ENCODE data around the gene EED. TPM values are rescaled to one million over a fixed set of nuclear protein-coding genes. Genes with fewer than 3 reads are reported as not detected.

EED gene
- polyA plus RNA-seq, 1 donor from 2014 or later = 40.1 TPM

DNA sequence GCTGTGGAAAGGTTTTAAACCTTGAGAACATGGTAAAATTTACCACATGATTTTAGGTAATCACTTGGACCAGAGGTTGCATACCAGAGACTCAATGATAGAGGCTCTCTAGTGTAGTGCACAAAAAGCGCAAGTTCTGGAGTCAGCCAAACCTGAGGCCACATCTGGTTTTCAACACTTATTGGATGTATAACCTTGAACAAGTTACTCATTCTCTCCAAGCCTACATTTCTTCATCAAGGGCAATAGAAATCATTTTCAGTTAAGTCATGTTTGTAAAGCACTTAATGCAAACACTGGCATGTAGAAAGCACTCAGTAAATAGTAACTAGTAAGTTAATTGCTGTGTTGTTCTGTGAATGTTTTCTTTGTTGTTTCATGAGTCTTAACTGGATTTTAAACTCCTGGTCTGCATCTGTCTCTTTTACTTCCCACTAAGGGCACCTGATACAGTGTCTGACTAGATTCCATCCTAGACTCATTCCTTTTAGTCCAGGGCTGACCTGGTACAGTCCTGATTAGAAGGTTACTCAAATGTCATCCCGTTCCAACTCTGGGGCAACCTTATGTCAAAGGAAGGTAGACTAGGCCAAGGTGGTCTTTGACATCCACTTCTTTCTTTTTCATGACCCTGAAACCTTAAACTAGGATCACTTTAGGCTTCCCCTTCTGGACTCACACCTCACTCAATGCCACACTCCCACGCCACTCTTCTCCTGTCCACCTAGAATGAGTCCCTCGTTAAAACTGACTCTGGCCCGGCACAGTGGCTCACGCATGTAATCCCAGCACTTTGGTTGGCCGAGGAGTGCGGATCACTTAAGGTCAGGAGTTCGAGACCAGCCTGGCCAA lies 34.5 kb upstream of the EED start:
- H4K20me1 ChIP-seq (ENCODE audit: insufficient read depth) = no peaks in the 10 kb centered on the region
- no peak overlapping the region for H3K27ac ChIP-seq (ENCODE audit: low read length)
- no peaks in the 10 kb centered on the region for H3K36me3 ChIP-seq (ENCODE audit: insufficient read depth, low read length)
- no peaks in the 10 kb centered on the region for H3K27me3 ChIP-seq (ENCODE audit: insufficient read depth, low read depth, low read length)
- no peaks in the 10 kb centered on the region for H3K9me2 ChIP-seq (ENCODE audit: insufficient read depth, low read length)
- H3K79me2 ChIP-seq (replicated peaks; ENCODE audit: insufficient read depth, low read length) = no peaks in the 10 kb centered on the region
- no peak overlapping the region for H2AFZ ChIP-seq (ENCODE audit: low read depth, low read length)
- no peak overlapping the region for H3K9ac ChIP-seq (ENCODE audit: low read length)
- no peak overlapping the region for H3K4me2 ChIP-seq (ENCODE audit: low read length)
- H3K4me3 ChIP-seq (ENCODE audit: low read length) = no peak overlapping the region
- TF ChIP-seq TAF1 (IDR thresholded peaks at IDR 0.05; ENCODE audit: low read depth) (no peak), RAD21 (conservative IDR thresholded peaks at IDR 0.05) (no peak), EZH2 (IDR thresholded peaks at IDR 0.05; ENCODE audit: borderline replicate concordance, insufficient read depth, low read length, poor library complexity, severe bottlenecking) (no peak), CTCF (IDR thresholded peaks at IDR 0.05; ENCODE audit: poor library complexity, severe bottlenecking) (no peak), SMC3 (conservative IDR thresholded peaks at IDR 0.05; ENCODE audit: poor library complexity) (no peak), POLR2AphosphoS5 (IDR thresholded peaks at IDR 0.05) (no peak), EP300 (conservative IDR thresholded peaks at IDR 0.05; ENCODE audit: poor library complexity, severe bottlenecking) (no peak), MXI1 (conservative IDR thresholded peaks at IDR 0.05; ENCODE audit: poor library complexity, severe bottlenecking) (no peak)
- TF ChIP-seq, protein P1, sequence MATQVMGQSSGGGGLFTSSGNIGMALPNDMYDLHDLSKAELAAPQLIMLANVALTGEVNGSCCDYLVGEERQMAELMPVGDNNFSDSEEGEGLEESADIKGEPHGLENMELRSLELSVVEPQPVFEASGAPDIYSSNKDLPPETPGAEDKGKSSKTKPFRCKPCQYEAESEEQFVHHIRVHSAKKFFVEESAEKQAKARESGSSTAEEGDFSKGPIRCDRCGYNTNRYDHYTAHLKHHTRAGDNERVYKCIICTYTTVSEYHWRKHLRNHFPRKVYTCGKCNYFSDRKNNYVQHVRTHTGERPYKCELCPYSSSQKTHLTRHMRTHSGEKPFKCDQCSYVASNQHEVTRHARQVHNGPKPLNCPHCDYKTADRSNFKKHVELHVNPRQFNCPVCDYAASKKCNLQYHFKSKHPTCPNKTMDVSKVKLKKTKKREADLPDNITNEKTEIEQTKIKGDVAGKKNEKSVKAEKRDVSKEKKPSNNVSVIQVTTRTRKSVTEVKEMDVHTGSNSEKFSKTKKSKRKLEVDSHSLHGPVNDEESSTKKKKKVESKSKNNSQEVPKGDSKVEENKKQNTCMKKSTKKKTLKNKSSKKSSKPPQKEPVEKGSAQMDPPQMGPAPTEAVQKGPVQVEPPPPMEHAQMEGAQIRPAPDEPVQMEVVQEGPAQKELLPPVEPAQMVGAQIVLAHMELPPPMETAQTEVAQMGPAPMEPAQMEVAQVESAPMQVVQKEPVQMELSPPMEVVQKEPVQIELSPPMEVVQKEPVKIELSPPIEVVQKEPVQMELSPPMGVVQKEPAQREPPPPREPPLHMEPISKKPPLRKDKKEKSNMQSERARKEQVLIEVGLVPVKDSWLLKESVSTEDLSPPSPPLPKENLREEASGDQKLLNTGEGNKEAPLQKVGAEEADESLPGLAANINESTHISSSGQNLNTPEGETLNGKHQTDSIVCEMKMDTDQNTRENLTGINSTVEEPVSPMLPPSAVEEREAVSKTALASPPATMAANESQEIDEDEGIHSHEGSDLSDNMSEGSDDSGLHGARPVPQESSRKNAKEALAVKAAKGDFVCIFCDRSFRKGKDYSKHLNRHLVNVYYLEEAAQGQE (IDR thresholded peaks at IDR 0.05; ENCODE audit: borderline replicate concordance) = no peak
- H3K9me3 ChIP-seq (ENCODE audit: low read length) = no peaks in the 10 kb centered on the region
- no peaks in the 10 kb centered on the region for H3F3A ChIP-seq (ENCODE audit: insufficient read depth, low read length, poor library complexity, severe bottlenecking)

DNA sequence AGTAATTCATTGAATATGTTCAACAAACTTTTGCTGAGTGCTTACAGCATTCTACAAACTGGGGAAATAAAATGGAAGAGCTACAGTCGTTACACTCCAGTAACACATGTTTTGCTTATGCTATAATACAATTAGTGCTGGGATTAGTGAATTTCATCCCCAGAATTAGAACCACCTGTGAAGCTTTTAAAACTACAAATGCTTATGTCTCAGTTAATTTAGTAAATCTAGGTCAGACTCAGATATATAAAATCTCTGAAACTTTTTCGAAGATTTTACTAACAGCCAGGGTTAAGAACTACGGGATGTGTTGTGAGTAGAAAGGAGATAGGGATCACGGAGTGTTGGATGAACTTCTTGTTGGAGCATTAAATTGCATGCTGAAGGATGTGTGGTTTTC lies 33.7 kb upstream of the EED start:
- Histone ChIP-seq H4K20me1 (ENCODE audit: insufficient read depth) (no peaks in the 10 kb centered on the region), H2AFZ (ENCODE audit: low read depth, low read length) (no peak overlapping the region), H3F3A (ENCODE audit: insufficient read depth, low read length, poor library complexity, severe bottlenecking) (no peaks in the 10 kb centered on the region), H3K4me2 (ENCODE audit: low read length) (no peak overlapping the region), H3K27ac (ENCODE audit: low read length) (no peak overlapping the region), H3K9me3 (ENCODE audit: low read length) (no peaks in the 10 kb centered on the region), H3K4me3 (ENCODE audit: low read length) (no peak overlapping the region), H3K79me2 (replicated peaks; ENCODE audit: insufficient read depth, low read length) (no peaks in the 10 kb centered on the region), H3K9me2 (ENCODE audit: insufficient read depth, low read length) (no peaks in the 10 kb centered on the region), H3K9ac (ENCODE audit: low read length) (no peak overlapping the region), H3K36me3 (ENCODE audit: insufficient read depth, low read length) (no peaks in the 10 kb centered on the region), H3K27me3 (ENCODE audit: insufficient read depth, low read depth, low read length) (no peaks in the 10 kb centered on the region)
- TF ChIP-seq SMC3 (conservative IDR thresholded peaks at IDR 0.05; ENCODE audit: poor library complexity) (no peak), EP300 (conservative IDR thresholded peaks at IDR 0.05; ENCODE audit: poor library complexity, severe bottlenecking) (no peak), CTCF (IDR thresholded peaks at IDR 0.05; ENCODE audit: poor library complexity, severe bottlenecking) (no peak), POLR2AphosphoS5 (IDR thresholded peaks at IDR 0.05) (no peak), TAF1 (IDR thresholded peaks at IDR 0.05; ENCODE audit: low read depth) (no peak), RAD21 (conservative IDR thresholded peaks at IDR 0.05) (no peak), EZH2 (IDR thresholded peaks at IDR 0.05; ENCODE audit: borderline replicate concordance, insufficient read depth, low read length, poor library complexity, severe bottlenecking) (no peak), MXI1 (conservative IDR thresholded peaks at IDR 0.05; ENCODE audit: poor library complexity, severe bottlenecking) (no peak)
- TF ChIP-seq, protein P1 (IDR thresholded peaks at IDR 0.05; ENCODE audit: borderline replicate concordance) = no peak
